ENCODE data around the gene NTN5. TPM values are rescaled to one million over a fixed set of nuclear protein-coding genes. Genes with fewer than 3 reads are reported as not detected.
"Not testable (repeated sequence)": the region's sequence is repeated elsewhere in the genome, so short reads cannot be mapped to it uniquely, and the experiment has no call there.

The NTN5 gene
- total and polyA plus RNA-seq, 8 donors = 0.12 to 1.8 (median 0.25) TPM; not detected in 1

DNA sequence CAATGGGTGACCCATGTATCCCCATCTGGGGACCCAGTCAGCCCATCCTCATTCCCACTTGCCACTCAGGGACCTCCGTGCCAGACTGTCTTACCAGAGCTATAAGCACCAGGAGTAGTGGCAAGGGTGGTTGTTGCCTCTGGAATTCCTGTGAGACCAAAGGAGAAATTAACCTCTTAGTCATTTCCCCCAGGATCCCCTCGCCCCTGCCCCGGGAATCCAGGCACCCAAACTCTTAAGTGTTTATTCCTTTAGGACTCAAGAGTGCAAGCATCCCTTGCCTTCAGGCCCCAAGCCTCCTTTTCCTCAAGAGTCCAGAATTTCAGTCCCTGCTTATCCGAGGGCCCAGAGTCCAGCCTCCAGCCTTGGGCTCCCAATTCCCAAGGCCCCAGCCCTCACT lies 9.2 kb downstream of the NTN5 start:
- H3K27ac ChIP-seq = no peak overlapping the region
- no peak overlapping the region for H3K4me3 ChIP-seq
- H3K27me3 ChIP-seq = no peaks in the 10 kb centered on the region
- peaks cover 0 to 7% (median 0%) of the 10 kb centered on the region in 3 donors for H3K4me1 ChIP-seq
- H3K9me3 ChIP-seq = no peaks in the 10 kb centered on the region
- intact Hi-C loops (cut with DNase I) = no loop called here
- WGBS, 2 donors = 93 to 97% methylated on average over 4 of the region's 4 CpGs
- H3K36me3 ChIP-seq = no peaks in the 10 kb centered on the region
- FAIRE-seq (no peak), DNase-seq (no peak), ATAC-seq (no peak)
- TF ChIP-seq, protein P1, sequence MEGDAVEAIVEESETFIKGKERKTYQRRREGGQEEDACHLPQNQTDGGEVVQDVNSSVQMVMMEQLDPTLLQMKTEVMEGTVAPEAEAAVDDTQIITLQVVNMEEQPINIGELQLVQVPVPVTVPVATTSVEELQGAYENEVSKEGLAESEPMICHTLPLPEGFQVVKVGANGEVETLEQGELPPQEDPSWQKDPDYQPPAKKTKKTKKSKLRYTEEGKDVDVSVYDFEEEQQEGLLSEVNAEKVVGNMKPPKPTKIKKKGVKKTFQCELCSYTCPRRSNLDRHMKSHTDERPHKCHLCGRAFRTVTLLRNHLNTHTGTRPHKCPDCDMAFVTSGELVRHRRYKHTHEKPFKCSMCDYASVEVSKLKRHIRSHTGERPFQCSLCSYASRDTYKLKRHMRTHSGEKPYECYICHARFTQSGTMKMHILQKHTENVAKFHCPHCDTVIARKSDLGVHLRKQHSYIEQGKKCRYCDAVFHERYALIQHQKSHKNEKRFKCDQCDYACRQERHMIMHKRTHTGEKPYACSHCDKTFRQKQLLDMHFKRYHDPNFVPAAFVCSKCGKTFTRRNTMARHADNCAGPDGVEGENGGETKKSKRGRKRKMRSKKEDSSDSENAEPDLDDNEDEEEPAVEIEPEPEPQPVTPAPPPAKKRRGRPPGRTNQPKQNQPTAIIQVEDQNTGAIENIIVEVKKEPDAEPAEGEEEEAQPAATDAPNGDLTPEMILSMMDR (IDR thresholded peaks at IDR 0.05) = no peak

DNA sequence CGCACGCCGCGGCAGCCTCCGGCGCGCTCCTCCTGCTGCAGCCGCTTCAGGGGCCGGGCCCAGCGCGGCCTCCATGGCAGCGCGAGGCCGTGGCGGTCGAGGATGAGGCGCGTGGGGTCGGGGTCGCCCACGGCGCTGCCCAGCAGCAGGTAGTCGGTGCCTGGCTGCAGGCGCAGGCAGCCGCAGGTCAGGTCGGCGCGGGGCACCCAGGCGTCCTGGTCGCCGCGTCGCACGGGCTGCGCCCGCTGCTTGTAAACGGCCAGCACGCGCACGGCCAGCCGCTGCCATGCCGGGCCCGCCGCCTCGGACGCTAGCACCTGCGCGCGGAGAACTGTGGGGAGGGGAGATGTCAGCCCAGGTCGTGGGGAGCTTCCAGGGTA lies 11.1 kb downstream of the NTN5 start:
- Histone ChIP-seq H3K27me3 (no peaks in the 10 kb centered on the region), H3K36me3 (no peaks in the 10 kb centered on the region), H3K9me3 (no peaks in the 10 kb centered on the region), H3K4me1 (peaks cover 0 to 7% (median 0%) of the 10 kb centered on the region in 3 donors), H3K4me3 (no peak overlapping the region), H3K27ac (no peak overlapping the region)
- FAIRE-seq (no peak), ATAC-seq (no peak), DNase-seq (no peak)
- 79 to 87% methylated on average over 44 to 50 of the region's 50 CpGs for WGBS, 2 donors
- TF ChIP-seq, protein P1 (IDR thresholded peaks at IDR 0.05) = no peak
- intact Hi-C loops (cut with DNase I) = no loop called here

DNA sequence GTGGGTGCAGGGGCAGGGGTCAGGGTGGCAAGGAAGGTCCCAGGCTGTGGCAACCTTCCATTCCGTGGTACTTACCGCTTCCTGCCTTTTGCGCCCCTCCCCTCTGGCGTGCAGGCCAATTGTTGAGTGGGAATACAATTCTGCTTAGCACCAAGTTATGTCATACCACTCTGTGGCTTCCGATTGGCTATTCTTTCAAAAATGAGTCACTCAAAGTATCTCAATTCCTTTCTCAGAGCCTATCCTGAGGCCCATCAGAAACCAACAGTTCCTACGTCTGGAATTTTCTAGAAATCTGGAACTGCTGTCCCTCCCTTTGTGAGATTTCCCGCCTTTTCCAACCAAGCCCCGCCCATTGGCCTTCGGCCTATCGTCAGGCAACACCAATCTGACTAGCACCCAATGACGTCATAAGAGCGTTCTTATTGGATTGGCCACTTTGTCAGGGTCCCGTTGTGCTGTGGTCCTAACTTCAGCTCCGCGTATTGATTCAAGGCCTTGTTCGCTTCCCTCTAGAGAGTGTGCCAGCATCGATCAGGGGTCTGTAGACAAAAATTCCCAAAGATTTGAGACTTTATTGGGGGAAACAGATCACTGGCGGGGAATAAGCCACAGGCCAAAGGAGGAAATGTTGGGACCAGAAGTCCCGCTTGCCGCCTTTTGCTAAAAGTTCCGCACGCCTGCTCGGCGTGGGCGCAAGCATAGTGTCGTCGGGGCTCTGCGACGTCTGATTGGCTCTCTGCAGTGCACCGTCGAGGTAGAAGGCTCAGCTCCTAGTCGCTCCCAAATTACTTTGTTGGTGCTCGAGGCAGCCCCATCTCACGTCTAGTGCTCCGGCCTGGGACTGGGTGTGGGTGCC lies 11.7 kb downstream of the NTN5 start:
- H3K27ac ChIP-seq = peak overlapping the region in 3 of 4 donors; percentile 11 to 30 (median 19)
- H3K4me3 ChIP-seq = no peak overlapping the region
- intact Hi-C loops (cut with DNase I) = no loop called here
- FAIRE-seq = peak; percentile 92
- TF ChIP-seq, protein P1 (IDR thresholded peaks at IDR 0.05) = no peak
- no peaks in the 10 kb centered on the region for H3K9me3 ChIP-seq
- H3K27me3 ChIP-seq = no peaks in the 10 kb centered on the region
- WGBS, 2 donors = 53 to 59% methylated on average over 35 of the region's 35 CpGs
- DNase-seq = peak; percentile 80 to 91 (median 86)
- no peaks in the 10 kb centered on the region for H3K36me3 ChIP-seq
- peak; percentile 89 to 94 (median 93) for ATAC-seq
- H3K4me1 ChIP-seq = peaks cover 0 to 7% (median 0%) of the 10 kb centered on the region in 3 donors

DNA sequence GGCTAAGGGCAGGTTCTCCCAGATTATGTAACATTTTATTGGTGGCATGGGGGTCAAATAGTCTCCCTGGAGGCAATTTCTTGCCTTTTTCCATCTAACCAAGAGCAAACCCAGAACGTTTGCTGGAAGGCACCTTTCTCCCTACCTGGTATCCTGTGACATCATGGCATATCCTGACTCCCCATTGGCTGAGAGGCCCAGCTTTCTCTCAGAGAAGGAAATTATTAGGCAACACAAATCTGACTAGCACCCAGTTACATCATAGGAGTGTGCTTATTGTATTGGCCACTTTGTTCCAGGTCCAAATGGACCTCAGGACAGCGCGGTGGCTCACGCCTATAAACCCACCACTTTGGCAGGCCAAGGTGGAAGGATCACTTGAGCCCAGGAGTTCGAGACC lies 13.0 kb downstream of the NTN5 start:
- intact Hi-C loops (cut with DNase I) = loop anchor here in 1 of 3 donors (10.0 kb wide), 1 partner anchor 175 kb away; the partner anchor contains the start of gene HSD17B14
- no peak overlapping the region for H3K27ac ChIP-seq
- H3K9me3 ChIP-seq = no peaks in the 10 kb centered on the region
- no peaks in the 10 kb centered on the region for H3K36me3 ChIP-seq
- H3K4me1 ChIP-seq = peaks cover 0 to 7% (median 0%) of the 10 kb centered on the region in 3 donors
- no peak overlapping the region for H3K4me3 ChIP-seq
- ATAC-seq (peak in 2 of 4 donors; percentile 22 to 26), DNase-seq (no peak), FAIRE-seq (no peak)
- 78 to 82% methylated on average over 5 of the region's 5 CpGs for WGBS, 2 donors
- H3K27me3 ChIP-seq = no peaks in the 10 kb centered on the region
- TF ChIP-seq, protein P1 (IDR thresholded peaks at IDR 0.05) = no peak

DNA sequence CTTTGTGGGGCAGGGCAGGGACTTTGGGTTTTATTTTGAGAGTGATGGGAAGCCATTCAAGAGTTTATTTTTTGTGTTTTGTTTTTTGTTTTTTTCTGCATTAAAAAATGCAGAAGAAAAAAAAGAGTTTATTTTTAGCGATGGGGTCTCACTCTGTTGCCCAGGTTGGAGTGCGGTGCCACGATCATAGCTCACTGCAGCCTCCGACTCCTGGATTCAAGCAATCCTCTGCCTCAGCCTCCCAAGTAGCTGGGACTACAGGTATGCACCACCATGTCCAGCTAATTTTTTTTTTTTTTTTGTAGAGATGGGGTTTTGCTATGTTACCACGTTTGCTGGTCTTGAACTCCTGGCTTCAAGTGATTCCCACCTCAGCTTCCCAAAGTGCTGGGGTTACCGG lies 14.3 kb downstream of the NTN5 start:
- H3K27ac ChIP-seq = no peak overlapping the region
- H3K27me3 ChIP-seq = no peaks in the 10 kb centered on the region
- H3K4me3 ChIP-seq = no peak overlapping the region
- H3K9me3 ChIP-seq = no peaks in the 10 kb centered on the region
- ATAC-seq (no peak), DNase-seq (no peak), FAIRE-seq (no peak)
- TF ChIP-seq, protein P1 (IDR thresholded peaks at IDR 0.05) = no peak
- H3K36me3 ChIP-seq = no peaks in the 10 kb centered on the region
- 91 to 92% methylated on average over 6 of the region's 6 CpGs for WGBS, 2 donors
- intact Hi-C loops (cut with DNase I) = loop anchor here in 1 of 3 donors (10.0 kb wide), 1 partner anchor 176 kb away; the partner anchor contains the start of gene HSD17B14
- H3K4me1 ChIP-seq = peaks cover 0 to 7% (median 0%) of the 10 kb centered on the region in 3 donors

DNA sequence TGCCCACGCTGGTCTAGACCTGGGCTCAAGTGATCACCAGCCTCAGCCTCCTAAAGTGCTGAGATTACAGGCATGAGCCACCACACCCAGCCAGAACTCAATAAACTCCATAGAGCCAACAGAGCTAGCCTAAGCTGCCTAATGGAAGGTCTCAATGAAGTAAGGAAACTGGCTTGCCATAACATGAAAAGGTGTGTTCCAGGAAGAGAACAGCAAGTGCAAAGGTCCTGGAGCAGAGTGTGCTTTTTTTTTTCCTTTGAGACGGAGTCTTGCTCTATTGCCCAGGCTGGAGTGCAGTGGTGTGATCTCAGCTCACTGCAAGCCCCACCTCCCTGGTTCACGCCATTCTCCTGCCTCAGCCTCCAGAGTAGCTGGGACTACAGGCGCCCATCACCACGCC lies 15.0 kb downstream of the NTN5 start:
- intact Hi-C loops (cut with DNase I) = loop anchor here in 1 of 3 donors (10.0 kb wide), 1 partner anchor 177 kb away; the partner anchor contains the start of gene HSD17B14
- H3K36me3 ChIP-seq, FAIRE-seq, H3K4me1 ChIP-seq, H3K27me3 ChIP-seq, DNase-seq, H3K9me3 ChIP-seq, H3K27ac ChIP-seq, H3K4me3 ChIP-seq, ATAC-seq: not testable (repeated sequence)
- 93 to 98% methylated on average over 5 of the region's 5 CpGs for WGBS, 2 donors
